ENCODE measurements around the gene DCUN1D2. TPM values are rescaled to one million over a fixed set of nuclear protein-coding genes. Genes with fewer than 3 reads are reported as not detected.

Gene DCUN1D2
- total RNA-seq, 1 experiment from 2014 or later = 38.6 TPM

- Histone ChIP-seq H3K27ac (ENCODE audit: low read depth, low read length, poor library complexity, severe bottlenecking) (no peak overlapping the region), H3K9me3 (ENCODE audit: low read depth, low read length, poor library complexity, severe bottlenecking) (no peaks in the 10 kb centered on the region), H3K36me3 (ENCODE audit: insufficient read depth, low read length, poor library complexity, severe bottlenecking) (peaks cover 10% of the 10 kb centered on the region), H3K4me3 (ENCODE audit: low read depth, low read length, poor library complexity, severe bottlenecking) (no peak overlapping the region), H3K27me3 (replicated peaks; ENCODE audit: insufficient read depth, low read depth, low read length, poor library complexity) (no peaks in the 10 kb centered on the region), H3K4me1 (ENCODE audit: insufficient read depth, low read length, poor library complexity, severe bottlenecking) (no peaks in the 10 kb centered on the region)
- intact Hi-C loops (cut with micrococcal nuclease; ENCODE audit: unreplicated experiment) = no loop called here
- TF ChIP-seq, protein P1, sequence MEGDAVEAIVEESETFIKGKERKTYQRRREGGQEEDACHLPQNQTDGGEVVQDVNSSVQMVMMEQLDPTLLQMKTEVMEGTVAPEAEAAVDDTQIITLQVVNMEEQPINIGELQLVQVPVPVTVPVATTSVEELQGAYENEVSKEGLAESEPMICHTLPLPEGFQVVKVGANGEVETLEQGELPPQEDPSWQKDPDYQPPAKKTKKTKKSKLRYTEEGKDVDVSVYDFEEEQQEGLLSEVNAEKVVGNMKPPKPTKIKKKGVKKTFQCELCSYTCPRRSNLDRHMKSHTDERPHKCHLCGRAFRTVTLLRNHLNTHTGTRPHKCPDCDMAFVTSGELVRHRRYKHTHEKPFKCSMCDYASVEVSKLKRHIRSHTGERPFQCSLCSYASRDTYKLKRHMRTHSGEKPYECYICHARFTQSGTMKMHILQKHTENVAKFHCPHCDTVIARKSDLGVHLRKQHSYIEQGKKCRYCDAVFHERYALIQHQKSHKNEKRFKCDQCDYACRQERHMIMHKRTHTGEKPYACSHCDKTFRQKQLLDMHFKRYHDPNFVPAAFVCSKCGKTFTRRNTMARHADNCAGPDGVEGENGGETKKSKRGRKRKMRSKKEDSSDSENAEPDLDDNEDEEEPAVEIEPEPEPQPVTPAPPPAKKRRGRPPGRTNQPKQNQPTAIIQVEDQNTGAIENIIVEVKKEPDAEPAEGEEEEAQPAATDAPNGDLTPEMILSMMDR (conservative IDR thresholded peaks at IDR 0.05; ENCODE audit: low read depth, low read length) = no peak
- no TSS peak for BruUV-seq (replicated peaks)
- POLR2A ChIA-PET (ENCODE audit: low non-redundant PET) = no interaction called here
- CTCF ChIA-PET = no interaction called here
- DNase-seq (ENCODE audit: low spot score) = no peak
These were observed 38.3 kb upstream of the DCUN1D2 start for GRCh38 chr13:113528813-113529180.

- H3K27ac ChIP-seq (ENCODE audit: low read depth, low read length, poor library complexity, severe bottlenecking) = no peak overlapping the region
- DNase-seq (ENCODE audit: low spot score) = no peak
- no peak overlapping the region for H3K4me3 ChIP-seq (ENCODE audit: low read depth, low read length, poor library complexity, severe bottlenecking)
- no peaks in the 10 kb centered on the region for H3K4me1 ChIP-seq (ENCODE audit: insufficient read depth, low read length, poor library complexity, severe bottlenecking)
- H3K27me3 ChIP-seq (replicated peaks; ENCODE audit: insufficient read depth, low read depth, low read length, poor library complexity) = no peaks in the 10 kb centered on the region
- POLR2A ChIA-PET (ENCODE audit: low non-redundant PET) = no interaction called here
- intact Hi-C loops (cut with micrococcal nuclease; ENCODE audit: unreplicated experiment) = no loop called here
- TF ChIP-seq, protein P1 (conservative IDR thresholded peaks at IDR 0.05; ENCODE audit: low read depth, low read length) = no peak
- TF ChIP-seq EZH2 (IDR thresholded peaks at IDR 0.05; ENCODE audit: borderline replicate concordance, low read depth, low read length, poor library complexity, severe bottlenecking) = no peak
- no TSS peak for BruUV-seq (replicated peaks)
- CTCF ChIA-PET = no interaction called here
- H3K9me3 ChIP-seq (ENCODE audit: low read depth, low read length, poor library complexity, severe bottlenecking) = no peaks in the 10 kb centered on the region
- H3K36me3 ChIP-seq (ENCODE audit: insufficient read depth, low read length, poor library complexity, severe bottlenecking) = peaks cover 10% of the 10 kb centered on the region
These were observed 37.7 kb upstream of the DCUN1D2 start for GRCh38 chr13:113528101-113528812.

GRCh38 chr13:113527272-113527958 lies 36.9 kb upstream of the DCUN1D2 start:
- peaks cover 10% of the 10 kb centered on the region for H3K36me3 ChIP-seq (ENCODE audit: insufficient read depth, low read length, poor library complexity, severe bottlenecking)
- intact Hi-C loops (cut with micrococcal nuclease; ENCODE audit: unreplicated experiment) = no loop called here
- no TSS peak for BruUV-seq (replicated peaks)
- ChIA-PET POLR2A (ENCODE audit: low non-redundant PET) (no interaction called here), CTCF (no interaction called here)
- H3K4me3 ChIP-seq (ENCODE audit: low read depth, low read length, poor library complexity, severe bottlenecking) = no peak overlapping the region
- H3K9me3 ChIP-seq (ENCODE audit: low read depth, low read length, poor library complexity, severe bottlenecking) = no peaks in the 10 kb centered on the region
- no peaks in the 10 kb centered on the region for H3K4me1 ChIP-seq (ENCODE audit: insufficient read depth, low read length, poor library complexity, severe bottlenecking)
- no peak for DNase-seq (ENCODE audit: low spot score)
- no peak overlapping the region for H3K27ac ChIP-seq (ENCODE audit: low read depth, low read length, poor library complexity, severe bottlenecking)
- no peaks in the 10 kb centered on the region for H3K27me3 ChIP-seq (replicated peaks; ENCODE audit: insufficient read depth, low read depth, low read length, poor library complexity)
- no peak for TF ChIP-seq EZH2 (IDR thresholded peaks at IDR 0.05; ENCODE audit: borderline replicate concordance, low read depth, low read length, poor library complexity, severe bottlenecking)
- TF ChIP-seq, protein P1 (conservative IDR thresholded peaks at IDR 0.05; ENCODE audit: low read depth, low read length) = no peak
